ENCODE measurements around the gene PAX7.
"Not testable (repeated sequence)": the region's sequence is repeated elsewhere in the genome, so short reads cannot be mapped to it uniquely, and the experiment has no call there.

Gene PAX7

GRCh38 chr1:18694289-18694688, 63.6 kb downstream of the PAX7 start:
- FAIRE-seq; DNase-seq (ENCODE audit: extremely low spot score, insufficient read length, low read depth): not testable (repeated sequence)

GRCh38 chr1:18697541-18697940, 66.9 kb downstream of the PAX7 start:
- no peak for DNase-seq (ENCODE audit: extremely low spot score, insufficient read length, low read depth)
- FAIRE-seq = no peak

GRCh38 chr1:18700530-18700929, 69.9 kb downstream of the PAX7 start:
- FAIRE-seq (no peak), DNase-seq (ENCODE audit: extremely low spot score, insufficient read length, low read depth) (no peak)

GRCh38 chr1:18701183-18701582, 70.5 kb downstream of the PAX7 start:
- DNase-seq (ENCODE audit: extremely low spot score, insufficient read length, low read depth) = no peak

GRCh38 chr1:18703041-18703621, 72.5 kb downstream of the PAX7 start:
- FAIRE-seq = no peak
- no peak for DNase-seq (ENCODE audit: extremely low spot score, insufficient read length, low read depth)

More at GRCh38 chr1:18701183-18701582, 70.5 kb downstream of the PAX7 start:
- no peak for FAIRE-seq

GRCh38 chr1:18705811-18706210, 75.2 kb downstream of the PAX7 start:
- no peak for DNase-seq (ENCODE audit: extremely low spot score, insufficient read length, low read depth)
- no peak for FAIRE-seq

- FAIRE-seq (no peak), DNase-seq (ENCODE audit: extremely low spot score, insufficient read length, low read depth) (no peak)
These were observed 77.1 kb downstream of the PAX7 start for GRCh38 chr1:18707696-18708257.

GRCh38 chr1:18710002-18710401, 79.4 kb downstream of the PAX7 start:
- FAIRE-seq = no peak
- DNase-seq (ENCODE audit: extremely low spot score, insufficient read length, low read depth) = no peak

GRCh38 chr1:18711003-18711402, 80.4 kb downstream of the PAX7 start:
- no peak for DNase-seq (ENCODE audit: extremely low spot score, insufficient read length, low read depth)
- no peak for FAIRE-seq

GRCh38 chr1:18711536-18712251, 81.0 kb downstream of the PAX7 start:
- FAIRE-seq = no peak
- no peak for DNase-seq (ENCODE audit: extremely low spot score, insufficient read length, low read depth)

GRCh38 chr1:18712252-18712600, 81.6 kb downstream of the PAX7 start:
- DNase-seq (ENCODE audit: extremely low spot score, insufficient read length, low read depth) (no peak), FAIRE-seq (no peak)

GRCh38 chr1:18714404-18715175, 83.9 kb downstream of the PAX7 start:
- no peak for FAIRE-seq
- DNase-seq (ENCODE audit: extremely low spot score, insufficient read length, low read depth) = no peak

GRCh38 chr1:18716112-18716784, 85.6 kb downstream of the PAX7 start:
- FAIRE-seq = no peak

GRCh38 chr1:18716785-18717678, 86.4 kb downstream of the PAX7 start:
- FAIRE-seq (no peak), DNase-seq (ENCODE audit: extremely low spot score, insufficient read length, low read depth) (no peak)

More at GRCh38 chr1:18716112-18716784, 85.6 kb downstream of the PAX7 start:
- no peak for DNase-seq (ENCODE audit: extremely low spot score, insufficient read length, low read depth)

- DNase-seq (ENCODE audit: extremely low spot score, insufficient read length, low read depth) (no peak), FAIRE-seq (no peak)
These were observed 89.3 kb downstream of the PAX7 start for GRCh38 chr1:18719786-18720451.

- no peak for DNase-seq (ENCODE audit: extremely low spot score, insufficient read length, low read depth)
- no peak for FAIRE-seq
These were observed 90.4 kb downstream of the PAX7 start for GRCh38 chr1:18721041-18721440.

- DNase-seq (ENCODE audit: extremely low spot score, insufficient read length, low read depth) (no peak), FAIRE-seq (no peak)
These were observed 91.1 kb downstream of the PAX7 start for GRCh38 chr1:18721776-18722175.

- no peak for DNase-seq (ENCODE audit: extremely low spot score, insufficient read length, low read depth)
- no peak for FAIRE-seq
These were observed 91.6 kb downstream of the PAX7 start for GRCh38 chr1:18722270-18722669.

GRCh38 chr1:18723206-18723605, 92.6 kb downstream of the PAX7 start:
- FAIRE-seq (no peak), DNase-seq (ENCODE audit: extremely low spot score, insufficient read length, low read depth) (no peak)
